ENCODE measurements around the gene WDR36.

- TF ChIP-seq, protein P1, sequence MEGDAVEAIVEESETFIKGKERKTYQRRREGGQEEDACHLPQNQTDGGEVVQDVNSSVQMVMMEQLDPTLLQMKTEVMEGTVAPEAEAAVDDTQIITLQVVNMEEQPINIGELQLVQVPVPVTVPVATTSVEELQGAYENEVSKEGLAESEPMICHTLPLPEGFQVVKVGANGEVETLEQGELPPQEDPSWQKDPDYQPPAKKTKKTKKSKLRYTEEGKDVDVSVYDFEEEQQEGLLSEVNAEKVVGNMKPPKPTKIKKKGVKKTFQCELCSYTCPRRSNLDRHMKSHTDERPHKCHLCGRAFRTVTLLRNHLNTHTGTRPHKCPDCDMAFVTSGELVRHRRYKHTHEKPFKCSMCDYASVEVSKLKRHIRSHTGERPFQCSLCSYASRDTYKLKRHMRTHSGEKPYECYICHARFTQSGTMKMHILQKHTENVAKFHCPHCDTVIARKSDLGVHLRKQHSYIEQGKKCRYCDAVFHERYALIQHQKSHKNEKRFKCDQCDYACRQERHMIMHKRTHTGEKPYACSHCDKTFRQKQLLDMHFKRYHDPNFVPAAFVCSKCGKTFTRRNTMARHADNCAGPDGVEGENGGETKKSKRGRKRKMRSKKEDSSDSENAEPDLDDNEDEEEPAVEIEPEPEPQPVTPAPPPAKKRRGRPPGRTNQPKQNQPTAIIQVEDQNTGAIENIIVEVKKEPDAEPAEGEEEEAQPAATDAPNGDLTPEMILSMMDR (conservative IDR thresholded peaks at IDR 0.05; ENCODE audit: low read length), result no peak
- TF ChIP-seq EZH2phosphoT487 (IDR thresholded peaks at IDR 0.05; ENCODE audit: borderline replicate concordance), result no peak
Measured at GRCh38 chr5:111172504-111172903, 80.4 kb downstream of the WDR36 start.

Measured in Loucy (cell line).